GM12892 (cell line): ENCODE results near the gene TOX4.

Experiments
- POLR2A ChIP-seq: IDR thresholded peaks from 2 replicates; pipeline ENCODE4 v1.6.1; 2011; ENCODE audit warnings: low read depth, low read length, control low read depth
- POLR2AphosphoS5 ChIP-seq: IDR thresholded peaks from 2 replicates; pipeline ENCODE4 v1.6.1; 2011; ENCODE audit warnings: low read depth, low read length, control low read depth

DNA sequence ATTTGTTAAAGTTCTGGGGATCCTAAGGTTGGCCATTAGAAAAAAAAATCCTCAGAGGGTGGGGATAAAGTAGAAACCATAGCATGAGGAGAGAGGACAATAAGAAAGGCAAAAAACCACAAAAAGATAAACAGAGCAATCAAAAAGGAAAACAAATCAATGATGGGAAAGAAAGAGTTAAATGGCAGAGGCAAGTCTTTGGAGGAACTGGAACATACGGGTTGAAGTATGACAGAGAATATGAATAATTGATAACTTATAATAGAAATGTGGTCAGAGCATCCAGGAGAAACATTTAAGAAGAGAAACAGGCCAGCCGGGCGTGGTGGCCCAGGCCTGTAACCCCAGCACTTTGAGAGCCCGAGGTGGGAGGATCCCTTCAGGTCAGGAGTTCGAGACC lies 67.0 kb downstream of the TOX4 start:
- TF ChIP-seq POLR2AphosphoS5 (no peak), POLR2A (no peak)
